ACC112 (cell line): ENCODE measurements around the gene CEACAM6.
"Not testable (repeated sequence)": the region's sequence is repeated elsewhere in the genome, so short reads cannot be mapped to it uniquely, and the experiment has no call there.

Experiments used
- H2AFZ ChIP-seq: fragments of 200-600 bp; sonication (generic); one replicate; pipeline ENCODE4 v1.6.0; 2017; ENCODE audit warnings: antibody characterized with exemption, low read length; ENCODE audit not compliant: unreplicated experiment
- H3K27ac ChIP-seq: fragments of 200-600 bp; sonication (generic); 2 replicates; pipeline ENCODE4 v1.5.1; 2014; ENCODE audit warnings: low read depth, mild to moderate bottlenecking, antibody characterized with exemption, low read length, moderate library complexity
- H3K27me3 ChIP-seq: fragments of 200-600 bp; sonication (generic); 2 replicates; pipeline ENCODE4 v1.6.1; 2014; ENCODE audit warnings: mild to moderate bottlenecking, antibody characterized with exemption, low read length, moderate library complexity, mixed read lengths; ENCODE audit not compliant: insufficient read depth
- H3K36me3 ChIP-seq: fragments of 200-600 bp; sonication (generic); 2 replicates; pipeline ENCODE4 v1.6.1; 2016; ENCODE audit warnings: mild to moderate bottlenecking, antibody characterized with exemption, low read length, moderate library complexity, mixed read lengths; ENCODE audit not compliant: insufficient read depth
- H3K4me1 ChIP-seq: fragments of 200-600 bp; sonication (generic); one replicate; pipeline ENCODE4 v1.6.1; 2016; ENCODE audit warnings: low read length, mixed read lengths; ENCODE audit not compliant: insufficient read depth, unreplicated experiment, control insufficient read depth
- H3K4me3 ChIP-seq: fragments of 200-600 bp; sonication (generic); 2 replicates; pipeline ENCODE4 v1.5.1; 2014; ENCODE audit warnings: mild to moderate bottlenecking, low read depth, low read length
- H3K79me2 ChIP-seq: fragments of 200-600 bp; sonication (generic); one replicate; pipeline ENCODE4 v1.6.0; 2016; ENCODE audit warnings: low read length; ENCODE audit not compliant: control insufficient read depth, unreplicated experiment, insufficient read depth

Gene CEACAM6

GRCh38 chr19:41755328-41755913 lies at the start of gene CEACAM6:
Gene CEACAM6 (plus strand): TSS chr19:41755530. CDS start chr19:41755639, 109 bp downstream.
- Histone ChIP-seq H3K27me3 (peaks cover 38% of the 10 kb centered on the region), H3K79me2 (no peaks in the 10 kb centered on the region), H3K27ac (no peak within 1 kb of the TSS), H3K4me1 (no peaks in the 10 kb centered on the region), H3K36me3 (no peaks in the 10 kb centered on the region), H2AFZ (no peak within 1 kb of the TSS), H3K4me3 (no peak within 1 kb of the TSS)

GRCh38 chr19:41706741-41707501 lies 48.4 kb upstream of the CEACAM6 start:
- Histone ChIP-seq H3K4me3 (no peak overlapping the region), H2AFZ (no peak overlapping the region), H3K36me3 (no peaks in the 10 kb centered on the region), H3K27me3 (peaks cover 7% of the 10 kb centered on the region), H3K79me2 (no peaks in the 10 kb centered on the region), H3K4me1 (no peaks in the 10 kb centered on the region), H3K27ac (no peak overlapping the region)

GRCh38 chr19:41707502-41707812 lies 47.9 kb upstream of the CEACAM6 start:
- Histone ChIP-seq H3K27me3 (peaks cover 12% of the 10 kb centered on the region), H3K27ac (no peak overlapping the region), H3K4me1 (no peaks in the 10 kb centered on the region), H3K36me3 (no peaks in the 10 kb centered on the region), H3K4me3 (no peak overlapping the region), H2AFZ (no peak overlapping the region), H3K79me2 (no peaks in the 10 kb centered on the region)

GRCh38 chr19:41707871-41708371 lies 47.4 kb upstream of the CEACAM6 start:
- no peak overlapping the region for H3K27ac ChIP-seq
- no peak overlapping the region for H3K4me3 ChIP-seq
- no peaks in the 10 kb centered on the region for H3K79me2 ChIP-seq
- H3K27me3 ChIP-seq, result peaks cover 16% of the 10 kb centered on the region
- H3K4me1 ChIP-seq, result no peaks in the 10 kb centered on the region
- no peak overlapping the region for H2AFZ ChIP-seq
- no peaks in the 10 kb centered on the region for H3K36me3 ChIP-seq

- Histone ChIP-seq H3K4me1 (no peaks in the 10 kb centered on the region), H3K27ac (no peak within 1 kb of the TSS), H3K36me3 (no peaks in the 10 kb centered on the region), H3K4me3 (no peak within 1 kb of the TSS), H3K27me3 (peaks cover 17% of the 10 kb centered on the region), H2AFZ (no peak within 1 kb of the TSS), H3K79me2 (no peaks in the 10 kb centered on the region)
Observed at GRCh38 chr19:41708481-41708880, 46.8 kb upstream of the CEACAM6 start, which contains the start of gene CEACAM5. Gene CEACAM5 (plus strand): TSS chr19:41708626. CDS start chr19:41708732, 106 bp downstream.

GRCh38 chr19:41709516-41709915 lies 45.8 kb upstream of the CEACAM6 start:
- H3K4me3 ChIP-seq, H3K36me3 ChIP-seq, H2AFZ ChIP-seq, H3K79me2 ChIP-seq, H3K4me1 ChIP-seq, H3K27ac ChIP-seq: not testable (repeated sequence)
- H3K27me3 ChIP-seq, result peaks cover 15% of the 10 kb centered on the region; the same call in 1 of the 2 replicates

- H2AFZ ChIP-seq, result no peak overlapping the region
- H3K79me2 ChIP-seq, result no peaks in the 10 kb centered on the region
- peaks cover 15% of the 10 kb centered on the region; the same call in 1 of the 2 replicates for H3K27me3 ChIP-seq
- no peak overlapping the region for H3K27ac ChIP-seq
- no peak overlapping the region for H3K4me3 ChIP-seq
- no peaks in the 10 kb centered on the region for H3K36me3 ChIP-seq
- H3K4me1 ChIP-seq, result no peaks in the 10 kb centered on the region
Observed at GRCh38 chr19:41709951-41710645, 45.2 kb upstream of the CEACAM6 start.

- no peak overlapping the region for H3K27ac ChIP-seq
- H3K36me3 ChIP-seq, result no peaks in the 10 kb centered on the region
- no peaks in the 10 kb centered on the region for H3K4me1 ChIP-seq
- no peak overlapping the region for H3K4me3 ChIP-seq
- H3K79me2 ChIP-seq, result no peaks in the 10 kb centered on the region
- peaks cover 23% of the 10 kb centered on the region; the same call in 1 of the 2 replicates for H3K27me3 ChIP-seq
- no peak overlapping the region for H2AFZ ChIP-seq
Observed at GRCh38 chr19:41711376-41712261, 43.7 kb upstream of the CEACAM6 start.

GRCh38 chr19:41714598-41714997 lies 40.7 kb upstream of the CEACAM6 start:
- H3K27me3 ChIP-seq, result peaks cover 38% of the 10 kb centered on the region
- H3K4me1 ChIP-seq, result no peaks in the 10 kb centered on the region
- H2AFZ ChIP-seq, result no peak overlapping the region
- no peaks in the 10 kb centered on the region for H3K36me3 ChIP-seq
- H3K27ac ChIP-seq, result no peak overlapping the region
- H3K79me2 ChIP-seq, result no peaks in the 10 kb centered on the region
- H3K4me3 ChIP-seq, result no peak overlapping the region

- H3K4me1 ChIP-seq, result no peaks in the 10 kb centered on the region
- no peak overlapping the region for H3K4me3 ChIP-seq
- peaks cover 32% of the 10 kb centered on the region for H3K27me3 ChIP-seq
- H3K79me2 ChIP-seq, result no peaks in the 10 kb centered on the region
- no peaks in the 10 kb centered on the region for H3K36me3 ChIP-seq
- no peak overlapping the region for H2AFZ ChIP-seq
- H3K27ac ChIP-seq, result no peak overlapping the region
Observed at GRCh38 chr19:41718761-41719160, 36.6 kb upstream of the CEACAM6 start.
